MV-4-11 (cell line): Measurements from ENCODE around the gene IRAK3.
"Not testable (repeated sequence)": the region's sequence is repeated elsewhere in the genome, so short reads cannot be mapped to it uniquely, and the experiment has no call there.

Experiments used
- DNase-seq: peaks from one replicate; lab custom pipeline; 2025; lab: John Stamatoyannopoulos, UW

Gene IRAK3

DNA sequence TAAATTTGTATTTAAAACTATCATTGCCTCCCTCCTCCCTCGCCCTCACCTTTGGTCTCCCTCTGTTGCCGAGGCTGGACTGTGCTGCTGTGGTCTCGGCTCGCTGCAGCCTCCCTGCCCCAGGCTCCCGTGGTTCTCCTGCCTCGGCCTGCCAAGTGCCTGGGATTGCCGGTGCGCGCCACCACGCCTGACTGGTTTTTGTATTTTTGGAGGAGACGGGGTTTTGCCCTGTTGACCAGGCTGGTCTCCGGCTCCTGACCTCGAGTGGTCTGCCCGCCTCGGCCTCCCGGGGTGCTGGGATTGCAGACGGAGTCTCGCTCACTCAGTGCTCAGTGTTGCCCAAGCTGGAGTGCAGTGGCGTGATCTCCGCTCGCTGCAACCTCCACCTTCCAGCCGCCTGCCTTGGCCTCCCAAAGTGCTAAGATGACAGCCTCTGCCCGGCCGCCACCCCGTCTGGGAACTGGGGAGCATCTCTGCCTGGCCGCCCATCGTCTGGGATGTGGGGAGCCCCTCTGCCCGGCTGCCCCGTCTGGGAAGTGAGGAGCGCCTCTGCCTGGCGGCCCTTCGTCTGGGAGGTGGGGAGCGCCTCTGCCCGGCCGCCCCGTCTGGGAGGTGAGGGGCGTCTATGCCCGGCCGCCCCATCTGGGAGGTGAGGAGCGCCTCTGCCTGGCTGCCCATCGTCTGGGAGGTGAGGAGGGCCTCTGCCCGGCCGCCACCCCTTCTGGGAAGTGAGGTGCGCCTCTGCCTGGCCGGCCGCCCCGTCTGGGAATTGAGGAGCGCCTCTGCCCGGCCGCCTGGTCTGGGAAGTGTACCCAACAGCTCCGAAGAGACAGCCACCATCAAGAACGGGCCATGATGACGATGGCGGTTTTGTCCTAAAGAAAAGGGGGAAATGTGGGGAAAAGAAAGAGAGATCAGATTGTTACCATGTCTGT is 14.4 kb upstream of the IRAK3 start:
- DNase-seq, result not testable (repeated sequence)

DNA sequence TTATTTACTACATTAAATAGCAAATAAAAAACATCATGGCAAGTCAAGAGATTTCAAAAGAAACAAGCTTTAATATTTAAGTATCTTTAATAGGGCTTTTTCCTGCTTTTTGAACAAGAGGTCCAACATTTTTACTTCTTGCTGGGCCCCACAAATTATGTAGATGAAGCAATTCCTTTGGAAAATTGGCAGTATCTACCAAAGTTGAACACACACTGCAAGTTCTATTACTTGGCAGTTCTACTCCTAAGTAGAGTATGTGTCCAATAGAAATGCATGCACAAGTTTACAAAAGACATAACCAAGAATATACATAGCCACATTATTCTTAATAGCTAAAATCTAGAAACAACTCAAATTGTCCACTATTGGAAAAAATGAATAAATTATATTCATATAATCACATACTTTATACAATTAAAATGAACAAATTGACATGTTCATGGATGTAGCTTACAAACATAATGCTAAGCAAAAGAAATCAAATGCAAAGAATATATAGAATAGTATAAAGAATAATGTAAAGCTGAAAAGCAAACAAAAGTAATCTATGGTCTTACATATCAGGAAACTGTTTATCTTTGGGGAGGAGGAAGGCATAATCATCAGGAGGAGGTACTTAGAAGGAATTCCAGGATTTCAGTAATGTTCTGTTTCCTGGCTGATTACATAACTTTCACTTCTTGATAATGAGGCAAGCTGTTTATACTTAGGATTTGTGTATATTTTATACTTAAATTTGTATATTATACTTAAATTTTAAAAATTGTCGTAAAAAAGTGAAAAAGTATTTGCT is 12.7 kb upstream of the IRAK3 start:
- peak; percentile 33 for DNase-seq

GRCh38 chr12:66182956-66183355 is 6.1 kb upstream of the IRAK3 start:
- no peak for DNase-seq

GRCh38 chr12:66184822-66185221 is 4.2 kb upstream of the IRAK3 start:
- not testable (repeated sequence) for DNase-seq

- DNase-seq, result no peak
Observed at GRCh38 chr12:66187036-66187435, 2.0 kb upstream of the IRAK3 start.

GRCh38 chr12:66187821-66188220 is 1.2 kb upstream of the IRAK3 start:
- no peak for DNase-seq

GRCh38 chr12:66189486-66189843 is 451 bp downstream of the IRAK3 start:
- no peak for DNase-seq

DNA sequence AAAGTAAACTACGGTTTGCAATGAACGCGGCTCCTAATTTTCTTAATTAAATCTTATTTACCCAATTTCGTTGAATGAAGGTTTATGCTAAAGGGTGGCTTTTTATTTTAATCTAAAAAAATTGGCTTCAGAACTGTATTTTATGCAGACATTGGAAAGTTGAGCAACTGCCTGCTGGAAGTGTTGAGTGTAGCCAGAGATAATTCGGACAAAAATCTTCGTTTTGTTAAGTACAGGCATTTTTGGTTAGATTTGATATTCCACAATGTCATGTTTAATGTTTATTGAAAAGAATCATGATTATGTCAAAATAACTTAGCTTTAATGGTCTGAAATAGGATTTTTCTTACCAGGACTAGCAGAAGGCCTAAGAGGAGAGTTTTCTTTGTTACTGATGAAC is 875 bp downstream of the IRAK3 start:
- no peak for DNase-seq

DNA sequence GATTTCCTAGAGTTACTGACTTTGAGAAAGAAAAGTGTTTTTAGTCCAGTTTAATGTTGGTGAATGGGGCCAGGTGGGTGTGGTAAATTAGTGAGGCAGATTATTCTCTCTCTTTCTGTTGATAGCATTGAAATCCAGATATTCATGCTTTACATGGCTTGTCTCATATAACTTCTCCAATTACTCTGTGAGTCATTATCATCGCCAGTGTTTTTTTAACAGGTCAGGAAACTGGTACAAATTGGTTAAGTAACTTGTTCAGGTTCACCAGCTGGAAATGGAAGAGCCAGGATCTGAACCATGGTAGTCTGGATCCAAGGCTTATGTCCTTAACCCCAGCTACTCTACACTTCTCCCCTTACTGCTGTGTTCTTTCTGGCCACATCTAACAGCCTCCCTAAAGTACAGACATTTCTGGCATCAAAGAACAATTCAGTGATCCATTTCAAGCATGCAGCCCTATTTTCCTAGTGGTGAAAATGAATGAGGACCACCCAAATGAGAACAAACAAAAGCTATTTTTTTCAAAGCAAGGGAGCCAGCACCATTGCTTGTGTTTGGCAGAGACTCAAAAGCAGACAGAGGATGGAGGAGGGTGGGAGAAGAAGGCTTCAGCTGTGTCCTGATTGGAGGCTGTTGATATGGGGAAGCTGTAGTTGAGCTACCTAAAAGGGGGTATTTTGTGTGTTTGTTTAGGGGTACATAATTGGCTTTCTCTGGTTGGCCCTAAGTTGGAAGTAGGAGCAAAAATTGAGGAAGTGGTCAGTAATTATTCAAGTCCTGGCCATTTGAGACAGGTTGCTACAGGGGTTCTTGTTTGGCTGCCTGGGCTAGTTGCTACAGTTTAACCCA is 1.7 kb downstream of the IRAK3 start:
- DNase-seq, result peak; percentile 63

DNA sequence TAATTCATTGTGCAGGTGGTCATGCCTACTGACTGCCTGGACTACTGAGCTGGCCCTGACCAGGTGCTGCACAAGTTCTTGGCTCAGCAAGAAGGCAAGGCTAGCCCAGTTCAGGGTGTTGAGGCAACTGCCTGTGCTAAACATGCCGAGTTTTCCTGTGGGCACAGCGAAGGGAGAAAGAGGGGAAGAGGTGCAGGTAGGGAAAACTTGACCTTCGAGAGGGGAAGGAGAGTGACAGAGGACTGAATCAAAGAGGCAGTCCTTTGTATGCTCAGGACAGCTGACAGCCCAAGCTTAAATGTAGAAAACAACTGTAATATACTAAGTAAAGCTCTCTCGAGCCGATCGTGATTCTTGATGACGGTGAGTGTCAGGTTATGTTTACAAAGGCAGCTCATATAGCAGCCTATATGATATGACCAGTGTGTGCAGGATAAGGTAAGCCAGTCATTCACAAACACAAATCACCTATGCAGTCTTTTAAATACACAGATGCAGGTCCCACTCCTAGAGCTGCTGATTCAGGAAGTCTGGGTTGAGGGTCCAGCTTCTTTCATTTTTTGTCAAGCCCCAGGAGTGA is 2.6 kb downstream of the IRAK3 start:
- no peak for DNase-seq

DNA sequence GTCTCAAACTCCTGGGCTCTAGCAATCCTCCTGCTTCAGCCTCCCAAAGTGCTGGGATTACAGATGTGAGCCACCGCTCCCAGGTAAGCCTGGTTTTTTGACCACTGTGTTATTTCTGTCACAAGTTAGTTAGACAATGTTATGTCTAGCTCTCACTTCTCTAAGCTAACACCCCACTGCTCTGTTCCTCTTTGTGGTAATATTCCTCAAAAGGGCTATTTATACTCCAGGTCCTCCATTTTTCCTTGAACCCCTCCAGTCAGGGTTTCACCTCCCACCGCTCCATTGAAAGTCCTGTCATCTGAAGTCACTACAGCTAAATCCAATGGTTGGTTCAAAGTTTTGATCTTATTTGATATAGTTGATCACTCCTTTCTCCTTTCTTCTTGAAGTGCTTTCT is 5.1 kb downstream of the IRAK3 start:
- DNase-seq, result peak; percentile 49

DNA sequence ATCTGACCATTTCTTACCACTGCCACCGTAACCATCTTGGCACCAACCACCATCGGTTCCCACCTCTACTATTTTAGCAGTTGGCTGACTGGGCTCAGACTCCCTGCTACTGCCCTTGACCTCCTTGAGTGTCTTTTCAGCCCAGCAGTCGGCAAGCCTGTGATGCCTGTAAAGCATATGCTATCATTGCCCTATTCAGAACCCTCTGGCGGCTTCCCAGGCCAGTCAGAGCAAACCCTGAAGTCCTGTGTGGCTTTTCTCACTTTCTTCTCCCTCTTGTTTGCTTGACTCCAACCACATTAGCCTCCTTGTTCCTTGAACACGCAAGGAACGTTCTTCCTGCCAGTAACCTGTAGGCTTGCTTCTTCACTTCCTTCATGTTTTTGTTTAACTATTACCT is 6.2 kb downstream of the IRAK3 start:
- DNase-seq, result no peak

DNA sequence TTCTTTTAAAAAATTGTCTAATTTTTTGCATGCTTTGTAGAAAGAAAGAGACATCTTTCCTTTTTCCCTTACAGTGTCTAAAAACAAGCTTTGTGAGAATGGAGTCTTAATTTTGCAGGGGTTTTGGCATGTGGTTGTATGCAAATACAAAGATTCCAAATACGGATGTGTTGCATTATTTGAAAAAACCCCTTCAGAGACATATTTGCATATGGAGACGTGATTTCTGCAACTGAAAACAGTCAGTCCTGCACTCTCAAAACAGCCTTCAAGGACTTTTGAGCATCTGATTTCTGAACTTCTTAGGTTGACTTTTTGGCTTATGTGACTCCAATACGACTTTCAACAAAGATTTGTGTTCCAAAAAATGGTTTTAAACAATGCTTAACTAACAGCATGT is 7.8 kb downstream of the IRAK3 start:
- no peak for DNase-seq

- no peak for DNase-seq
Observed at GRCh38 chr12:66197495-66197921, 8.5 kb downstream of the IRAK3 start.

GRCh38 chr12:66199141-66199540 is 10.1 kb downstream of the IRAK3 start:
- DNase-seq, result no peak

- DNase-seq, result no peak
Observed at GRCh38 chr12:66199831-66200509, 11.0 kb downstream of the IRAK3 start.

GRCh38 chr12:66203820-66204219 is 14.8 kb downstream of the IRAK3 start:
- DNase-seq, result no peak

DNA sequence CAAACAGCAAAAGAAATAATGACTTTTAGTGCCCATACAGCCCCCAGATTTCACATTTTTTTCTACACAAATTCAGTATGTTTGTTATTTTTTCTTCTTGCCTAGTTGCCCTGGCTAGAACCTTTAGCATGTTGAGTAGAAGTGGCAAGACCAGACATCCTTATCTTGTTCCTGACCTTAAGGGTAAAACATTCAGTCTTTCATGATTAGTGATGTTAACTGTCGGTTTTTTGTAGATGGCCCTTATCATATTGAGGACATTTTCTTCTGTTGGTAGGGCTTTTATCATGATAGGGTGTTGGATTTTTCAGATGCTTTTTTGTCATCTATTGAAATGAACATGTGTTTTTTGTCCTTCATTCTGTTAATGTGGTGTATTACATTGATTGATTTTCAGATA is 17.1 kb downstream of the IRAK3 start:
- no peak for DNase-seq

DNA sequence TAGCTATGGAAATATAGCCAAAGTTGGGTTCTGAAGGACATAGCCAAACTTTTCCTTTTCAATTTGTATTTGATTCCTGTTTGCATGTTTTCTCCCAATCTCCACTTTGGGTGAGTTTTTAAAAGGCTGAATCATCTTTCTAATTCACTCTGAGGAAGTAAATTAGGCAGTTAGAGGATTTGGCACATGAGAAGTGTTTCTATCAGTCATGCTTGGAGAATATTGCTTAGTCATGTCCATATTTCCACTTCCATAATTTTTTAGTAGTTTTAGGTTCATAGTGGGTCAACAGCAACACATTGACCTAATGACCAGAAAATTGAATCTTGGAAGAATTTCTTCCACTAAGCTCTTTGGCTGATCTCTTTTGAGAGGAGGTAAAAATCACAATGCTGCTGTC is 21.8 kb downstream of the IRAK3 start:
- peak; percentile 78 for DNase-seq

- DNase-seq, result peak; percentile 61
Observed at GRCh38 chr12:66211573-66211972, 22.6 kb downstream of the IRAK3 start.

DNA sequence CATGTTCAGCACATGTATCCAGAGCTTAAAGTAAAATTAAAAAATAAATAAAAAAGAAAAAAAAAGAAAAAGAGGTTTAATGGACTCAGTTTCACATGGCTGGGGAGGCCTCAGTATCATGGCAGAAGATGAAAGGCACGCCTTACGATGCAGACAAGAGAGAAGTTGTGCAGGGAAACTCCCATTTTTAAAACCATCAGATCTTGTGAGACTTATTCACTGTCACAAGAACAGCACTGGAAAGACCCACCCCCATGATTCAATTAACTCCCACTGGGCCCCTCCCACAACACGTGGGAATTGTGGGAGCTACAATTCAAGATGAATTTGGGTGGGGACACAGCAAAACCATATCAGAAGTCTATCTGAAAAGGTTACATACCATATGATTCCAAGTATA is 24.0 kb downstream of the IRAK3 start:
- not testable (repeated sequence) for DNase-seq
